Caki2 (cell line): ENCODE results near the gene TADA3. TPM values are rescaled to one million over a fixed set of nuclear protein-coding genes. Genes with fewer than 3 reads are reported as not detected.

ENCODE experiments used
- DNase-seq: peaks from one replicate; pipeline ENCODE4 v3.0.0-alpha.2; 2015; ENCODE audit warnings: low read depth
- in situ Hi-C: cut with HindIII; loops from 2 replicates; pipeline ENCODE4 v1.10.0; 2016; ENCODE audit warnings: low sequenced_read_pairs, low pct_unique_long_range_greater_than_20kb, mixed read lengths
- total RNA-seq: library from RNA; depleted of rRNA; stranded (reverse); fragments of >200 nt; shearing (Covaris generic); gene quantifications from 2 replicates; pipeline ENCODE4 v1.2.3, GENCODE V29; 2014; ENCODE audit warnings: low replicate concordance

Gene TADA3
- total RNA-seq, 1 experiment from 2014 or later: 86.1 TPM

DNA sequence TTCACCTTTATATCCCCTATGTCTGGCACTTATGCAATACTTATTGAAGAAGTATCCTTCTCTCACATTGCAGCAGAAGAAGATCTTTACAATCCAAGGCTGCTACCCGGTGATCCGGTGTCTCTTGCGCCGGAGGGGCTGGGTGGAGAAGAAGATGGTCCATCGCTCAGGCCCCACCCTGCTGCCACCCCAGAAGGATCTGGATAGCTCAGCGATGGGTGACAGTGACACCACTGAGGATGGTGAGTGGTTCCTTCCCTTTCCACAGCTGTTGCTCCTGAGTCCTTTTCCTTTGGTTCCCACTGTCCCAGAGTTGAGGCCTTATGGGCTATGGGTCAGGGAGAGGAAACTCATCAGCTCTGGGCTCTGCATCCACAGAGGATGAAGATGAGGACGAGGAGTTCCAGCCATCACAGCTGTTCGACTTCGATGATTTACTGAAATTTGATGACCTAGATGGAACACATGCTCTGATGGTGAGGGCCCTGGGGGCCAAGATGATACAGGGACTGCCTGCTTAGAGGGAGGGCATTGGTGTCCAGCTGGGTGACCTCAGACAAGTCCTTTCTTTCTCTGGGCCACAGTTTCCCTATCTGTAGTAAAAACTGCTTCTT is 20.7 kb upstream of the TADA3 start:
- DNase-seq: no peak
- in situ Hi-C loops: no loop called here

DNA sequence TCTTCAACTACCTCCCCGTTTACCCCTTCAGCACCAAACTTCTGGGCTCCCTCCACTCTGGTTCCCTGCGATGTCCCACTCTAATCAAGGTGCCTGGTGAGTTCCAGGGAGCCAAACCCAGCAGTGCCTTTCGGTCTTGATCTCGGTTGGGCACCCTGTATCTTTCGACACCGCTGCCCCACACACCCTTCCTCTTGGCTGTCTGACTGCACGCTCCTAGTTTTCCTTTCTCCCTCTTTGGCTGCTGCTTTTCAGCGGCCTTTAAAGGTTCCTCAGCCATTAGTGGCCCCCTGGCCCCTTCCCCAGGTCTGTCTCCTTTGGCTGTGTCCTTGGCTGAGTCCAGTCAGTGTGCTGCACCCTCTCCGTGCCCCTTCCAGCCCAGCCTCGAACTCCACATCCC is 18.6 kb upstream of the TADA3 start:
- in situ Hi-C loops: no loop called here
- DNase-seq: no peak

DNA sequence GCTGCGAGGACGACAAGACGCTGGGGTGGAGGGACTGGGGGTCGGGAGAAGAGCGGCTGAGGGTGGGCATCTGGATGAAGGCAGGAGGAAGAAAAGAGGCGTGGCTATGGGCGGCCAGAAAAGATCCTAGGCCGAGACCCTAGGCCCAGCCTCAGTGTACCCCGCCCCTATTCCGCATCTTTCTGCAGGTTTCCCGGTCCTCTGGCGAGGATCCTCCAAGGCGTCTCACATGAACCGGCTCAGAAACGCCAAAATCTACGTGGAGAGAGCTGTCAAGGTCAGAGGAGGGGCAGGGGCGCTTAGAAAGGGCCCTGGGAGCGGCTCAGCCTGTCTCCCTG is 18.1 kb upstream of the TADA3 start:
- DNase-seq: no peak
- in situ Hi-C loops: no loop called here

DNA sequence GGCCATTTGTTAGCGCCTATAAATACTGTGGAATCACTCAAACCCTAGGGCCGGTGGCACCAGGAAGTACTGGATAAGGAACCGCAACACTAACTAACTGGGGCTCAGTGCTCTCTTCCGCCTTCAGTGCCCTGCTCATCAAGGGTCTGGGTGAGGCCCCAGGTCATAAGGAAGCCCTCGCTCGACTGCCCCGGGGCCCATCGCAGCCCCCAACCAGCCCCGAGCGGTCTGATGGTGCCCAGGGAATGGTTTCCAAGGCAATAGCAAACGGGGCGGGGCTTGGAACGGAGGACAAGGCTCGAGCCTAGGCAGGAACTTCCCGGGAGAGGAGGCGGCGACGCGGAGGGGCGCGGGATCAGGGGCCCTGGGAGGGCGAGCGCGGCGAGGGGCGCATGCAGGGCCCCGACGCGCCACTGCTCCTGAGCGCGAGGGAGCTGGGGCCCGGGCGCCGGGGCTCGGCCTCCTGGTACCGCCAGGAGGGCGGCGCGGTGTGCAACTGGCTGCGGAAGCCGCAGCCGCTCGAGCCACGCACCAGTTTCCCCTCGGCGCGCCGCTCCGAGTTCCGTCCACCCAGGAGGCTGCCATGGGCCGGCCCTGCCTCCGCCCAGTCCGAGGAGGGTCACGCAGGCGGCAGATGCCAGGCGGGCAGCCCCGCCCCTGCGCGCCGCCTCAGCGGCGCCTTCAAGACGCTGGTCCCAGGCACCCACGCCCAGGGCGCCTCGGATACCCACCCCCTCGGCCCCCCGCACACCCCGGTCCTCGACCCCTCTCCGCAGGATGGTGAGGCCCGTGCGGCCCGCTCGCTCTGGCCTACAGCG is 17.6 kb upstream of the TADA3 start, which contains the start of gene TTLL3:
TTLL3 (plus strand) TSS at position 648 of the 818 bp plus-strand sequence. CDS start 400 bp downstream, outside the sequence.
- DNase-seq: peak; percentile 67

DNA sequence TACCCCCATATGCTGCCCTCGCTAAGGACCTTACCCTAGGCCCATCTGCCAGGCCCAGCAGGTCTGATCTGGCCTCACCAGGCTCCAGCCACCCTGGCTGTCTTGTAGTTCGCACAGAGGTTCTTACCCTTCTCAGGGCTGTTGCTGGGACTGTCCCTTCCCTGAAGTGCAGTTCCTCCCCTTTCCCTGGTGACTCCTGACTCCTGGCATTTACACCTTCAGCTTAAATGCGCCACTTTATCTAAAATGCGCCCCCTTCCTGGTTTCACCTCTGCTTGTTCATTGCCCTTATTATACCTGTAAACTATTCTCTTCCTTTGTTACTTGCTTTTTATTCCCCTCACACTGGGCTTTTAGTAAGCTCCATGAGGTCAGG is 17.0 kb upstream of the TADA3 start:
- in situ Hi-C loops: no loop called here
- no peak for DNase-seq

More for the DNA sequence above, 17.6 kb upstream of the TADA3 start, which contains the start of gene TTLL3:
- in situ Hi-C loops: no loop called here

DNA sequence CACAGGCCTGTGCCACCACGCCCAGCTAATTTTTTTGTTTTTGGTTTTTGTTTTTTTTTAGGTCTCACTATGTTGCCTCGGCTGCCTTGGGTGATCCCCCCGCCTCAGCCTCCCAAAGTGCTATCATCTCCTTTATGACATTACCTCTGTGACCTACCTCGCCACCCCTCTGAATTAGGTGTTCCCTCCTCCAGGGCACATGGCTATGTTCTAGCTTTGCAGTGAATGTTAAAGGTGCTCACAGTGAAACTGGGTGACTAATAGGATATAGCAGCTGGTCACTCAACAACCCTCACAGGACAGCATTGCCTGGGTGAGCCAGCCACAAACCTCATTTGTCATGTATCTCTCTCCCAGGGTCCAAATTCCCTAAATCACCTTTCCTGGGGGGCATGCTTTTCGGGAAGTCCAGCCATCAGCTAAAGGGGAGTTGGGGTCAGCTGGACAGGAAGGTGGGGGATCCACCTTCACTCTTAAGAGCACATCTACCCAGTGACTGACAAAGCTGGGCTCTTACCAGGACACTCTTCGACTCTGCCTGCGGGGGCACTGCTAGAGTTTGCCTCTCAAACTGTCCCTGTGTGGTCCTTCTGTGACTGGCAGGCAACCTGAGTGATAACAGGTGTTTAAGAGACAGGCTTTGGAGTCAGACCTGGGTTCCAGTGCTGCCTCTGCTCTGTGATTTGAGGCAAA is 16.2 kb upstream of the TADA3 start:
- in situ Hi-C loops: no loop called here
- DNase-seq: peak; percentile 39

DNA sequence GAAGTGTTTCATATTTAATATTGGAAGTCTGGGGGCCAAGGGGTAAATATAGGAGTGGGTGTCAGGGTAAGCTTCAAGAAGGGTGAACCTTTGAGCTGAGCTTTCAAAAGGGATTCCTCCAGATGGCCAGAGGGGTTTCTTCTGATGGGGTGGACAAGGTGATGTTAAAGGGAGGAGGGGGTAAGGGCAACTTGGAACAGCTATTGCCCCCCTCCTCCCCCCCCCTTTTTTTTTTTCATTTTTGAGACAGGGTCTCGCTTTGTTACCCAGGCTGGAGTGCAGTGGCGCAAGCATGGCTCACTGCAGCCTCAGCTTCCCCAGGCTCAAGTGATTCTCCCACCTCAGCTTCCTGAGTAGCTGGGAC is 15.7 kb upstream of the TADA3 start:
- DNase-seq: no peak
- in situ Hi-C loops: no loop called here

DNA sequence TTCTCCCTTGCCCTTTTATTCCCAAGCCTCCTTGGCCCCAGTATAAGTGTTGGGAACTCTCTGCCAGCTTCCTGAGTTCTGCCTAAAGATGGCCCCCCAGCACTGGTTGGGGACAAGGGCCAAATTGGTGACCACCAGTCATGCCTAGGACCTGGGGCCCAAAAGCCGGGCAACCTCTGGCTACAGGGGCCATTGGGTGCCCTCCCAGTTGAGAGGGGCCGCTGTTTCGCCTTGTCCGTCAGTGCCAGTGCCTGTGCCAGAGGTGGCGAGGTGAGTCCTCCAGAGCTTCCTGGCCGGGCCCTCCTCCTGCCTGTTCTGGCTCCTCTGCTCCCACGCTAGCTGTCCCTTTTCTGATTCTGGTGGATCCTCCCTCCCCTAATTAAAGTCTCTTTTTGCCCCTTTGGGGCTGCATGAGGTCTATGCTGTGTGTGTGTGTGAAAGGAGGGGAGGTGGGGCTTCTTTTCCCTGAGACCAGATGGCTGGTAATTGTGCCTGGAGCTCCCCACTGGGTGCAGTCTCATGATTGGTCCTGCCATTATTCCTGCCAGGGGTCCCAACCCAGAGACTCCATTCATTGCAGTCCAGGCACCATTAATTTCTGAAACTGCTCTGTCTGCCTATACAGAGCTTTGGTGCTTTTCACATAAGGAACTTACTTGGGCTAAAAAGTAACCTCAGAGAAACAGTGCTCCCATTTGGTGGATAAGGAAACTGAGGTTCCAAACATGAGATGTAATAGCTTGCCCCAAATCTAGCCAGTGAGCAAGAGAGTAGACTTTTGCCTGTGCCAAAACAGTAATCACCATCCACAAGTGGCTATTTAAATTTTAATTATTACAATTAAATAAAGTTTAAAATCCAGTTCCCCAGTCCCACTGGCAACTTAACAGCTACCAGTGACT is 14.7 kb upstream of the TADA3 start:
- DNase-seq: no peak
- in situ Hi-C loops: no loop called here

DNA sequence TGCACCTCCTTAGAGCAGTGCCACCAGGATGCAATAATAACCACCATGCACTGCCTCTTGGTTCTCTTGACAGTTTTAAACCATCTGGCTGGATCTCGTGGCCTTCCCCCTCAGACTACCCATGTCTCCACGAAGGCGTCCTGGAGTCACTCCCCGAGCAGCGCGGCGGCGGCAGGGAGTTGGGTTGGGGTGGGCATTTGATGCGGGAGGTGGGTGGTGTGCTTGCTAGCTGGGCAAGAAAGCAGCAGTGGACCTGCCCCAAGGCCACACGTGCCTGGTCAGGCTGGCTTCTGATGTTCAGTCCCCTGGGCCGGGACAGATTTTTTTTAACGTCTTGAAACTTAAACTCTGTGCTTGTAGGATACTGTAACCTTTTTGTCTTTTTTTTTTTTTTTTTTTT is 13.9 kb upstream of the TADA3 start:
- in situ Hi-C loops: no loop called here
- no peak for DNase-seq

DNA sequence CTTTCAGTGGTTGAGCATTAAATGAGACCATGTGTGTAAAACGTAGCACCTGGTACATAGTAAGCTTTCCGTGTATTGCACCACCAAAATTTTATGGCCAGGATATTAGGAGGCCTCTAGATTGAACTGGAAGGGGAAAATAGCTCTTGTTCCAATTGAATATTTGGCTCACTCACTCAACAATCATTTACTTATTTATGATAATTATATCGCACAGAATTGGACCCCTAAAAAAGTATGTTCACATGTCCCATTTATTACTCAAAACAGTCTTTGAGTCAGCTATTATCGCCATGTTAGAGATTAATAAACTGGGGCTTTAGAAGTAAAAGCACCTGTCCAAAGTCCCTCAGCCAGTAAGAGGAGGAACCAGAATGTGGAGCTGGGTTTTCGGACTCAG is 12.7 kb upstream of the TADA3 start:
- DNase-seq: no peak
- in situ Hi-C loops: no loop called here

DNA sequence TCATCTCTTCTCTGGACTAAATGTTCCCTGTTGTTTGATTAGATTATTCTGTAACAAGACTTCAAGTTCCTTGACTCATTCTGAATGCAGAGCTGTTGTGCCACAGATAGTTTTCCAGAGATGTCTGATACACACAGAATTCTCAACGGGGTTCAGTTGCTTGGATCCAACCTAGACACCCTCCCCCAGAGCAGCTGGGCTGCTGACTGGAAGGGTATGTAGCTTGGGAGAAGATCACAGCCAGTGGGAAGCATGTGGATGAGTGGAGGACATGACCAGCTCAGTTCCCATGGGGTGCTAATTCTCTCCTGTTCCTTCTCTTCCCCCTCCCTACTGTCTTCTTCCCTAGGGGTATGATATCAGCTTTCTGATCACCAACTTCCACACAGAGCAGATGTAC is 11.2 kb upstream of the TADA3 start:
- no peak for DNase-seq
- in situ Hi-C loops: no loop called here

DNA sequence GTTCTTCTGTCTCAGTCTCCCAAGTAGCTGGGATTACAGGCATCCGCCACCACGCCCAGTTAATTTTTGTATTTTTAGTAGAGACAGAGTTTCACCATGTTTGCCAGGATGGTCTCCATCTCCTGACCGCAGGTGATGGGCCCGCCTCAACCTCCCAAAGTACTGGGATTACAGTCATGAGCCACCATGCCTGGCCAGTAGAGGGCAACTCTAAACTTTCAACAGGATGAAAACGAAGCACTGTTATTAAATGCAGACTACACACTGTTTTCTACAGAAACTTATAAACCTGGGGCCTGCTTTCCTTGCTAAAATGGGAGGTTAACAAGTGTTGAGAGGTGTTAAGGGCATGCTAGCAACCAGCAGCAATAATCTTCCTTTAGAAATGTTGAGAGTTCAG is 8.3 kb upstream of the TADA3 start:
- in situ Hi-C loops: no loop called here
- no peak for DNase-seq

DNA sequence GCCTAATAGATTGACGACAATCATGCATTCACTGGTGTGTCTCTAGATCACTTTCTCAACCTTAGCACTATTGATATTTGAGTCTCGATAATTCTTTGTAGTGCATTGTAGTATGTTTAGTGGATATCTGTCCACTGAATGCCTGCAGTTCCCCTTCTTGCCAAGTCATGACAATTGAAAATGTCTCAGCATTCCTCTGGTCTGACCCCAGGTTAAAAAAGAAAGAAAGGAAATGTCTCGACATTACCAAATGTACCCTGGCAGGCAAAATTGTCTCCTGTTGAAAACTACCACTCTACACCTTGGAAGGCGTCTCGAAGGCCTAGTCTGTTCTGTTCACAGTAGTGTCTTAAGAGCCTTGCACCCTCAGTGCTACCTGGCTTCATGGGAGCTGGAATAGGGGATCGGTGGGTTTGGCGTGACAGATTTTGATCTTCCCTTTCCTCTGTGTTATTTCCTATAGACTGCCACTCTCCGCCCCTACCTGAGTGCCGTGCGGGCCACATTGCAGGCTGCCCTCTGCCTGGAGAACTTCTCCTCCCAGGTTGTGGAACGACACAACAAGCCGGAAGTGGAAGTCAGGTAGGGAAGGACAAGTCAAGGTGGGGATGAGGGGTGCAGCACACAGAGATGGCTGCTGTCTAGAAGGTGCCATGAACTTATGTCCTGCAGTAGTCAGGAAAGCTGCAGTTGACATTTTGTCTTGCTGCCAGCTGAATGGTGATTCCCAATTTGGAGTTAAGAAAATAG is 5.1 kb upstream of the TADA3 start:
- DNase-seq: no peak
- in situ Hi-C loops: no loop called here

DNA sequence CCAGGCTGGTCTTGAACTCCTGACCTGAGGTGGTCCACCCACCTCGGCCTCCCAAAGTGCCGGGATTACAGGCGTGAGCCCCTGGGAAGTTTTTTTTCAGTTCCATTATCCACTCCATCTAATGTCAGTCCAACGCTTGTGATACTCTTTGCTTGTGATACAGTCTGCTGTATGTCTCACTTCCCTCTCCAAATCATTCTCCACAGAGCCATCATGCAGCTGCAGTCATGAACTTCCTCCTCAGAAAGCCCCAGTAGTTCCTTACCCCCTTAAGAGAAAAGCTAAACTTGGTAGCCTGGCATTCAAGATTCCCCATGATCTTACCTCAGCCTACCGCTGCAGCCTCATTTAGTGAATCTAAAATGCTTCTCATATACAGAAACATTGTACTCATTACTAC is 2.9 kb upstream of the TADA3 start:
- in situ Hi-C loops: no loop called here
- no peak for DNase-seq

DNA sequence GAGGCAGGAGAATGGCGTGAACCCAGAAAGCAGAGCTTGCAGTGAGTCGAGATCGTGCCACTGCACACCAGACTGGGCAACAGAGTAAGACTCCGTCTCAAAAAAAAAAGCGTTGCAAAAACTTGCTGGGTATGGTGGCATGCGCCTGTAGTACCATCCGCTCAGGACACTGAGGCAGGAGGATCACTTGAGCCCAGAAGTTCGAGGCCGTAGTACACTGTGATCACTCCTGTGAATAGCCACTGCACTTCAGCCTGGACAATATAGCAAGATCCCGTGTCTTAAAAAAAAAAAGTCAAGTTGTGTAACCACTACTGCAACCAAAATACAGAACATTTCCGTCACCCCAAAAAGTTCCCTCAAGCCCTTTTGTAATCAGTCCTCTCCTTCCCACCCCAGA is 2.1 kb upstream of the TADA3 start:
- in situ Hi-C loops: no loop called here

DNA sequence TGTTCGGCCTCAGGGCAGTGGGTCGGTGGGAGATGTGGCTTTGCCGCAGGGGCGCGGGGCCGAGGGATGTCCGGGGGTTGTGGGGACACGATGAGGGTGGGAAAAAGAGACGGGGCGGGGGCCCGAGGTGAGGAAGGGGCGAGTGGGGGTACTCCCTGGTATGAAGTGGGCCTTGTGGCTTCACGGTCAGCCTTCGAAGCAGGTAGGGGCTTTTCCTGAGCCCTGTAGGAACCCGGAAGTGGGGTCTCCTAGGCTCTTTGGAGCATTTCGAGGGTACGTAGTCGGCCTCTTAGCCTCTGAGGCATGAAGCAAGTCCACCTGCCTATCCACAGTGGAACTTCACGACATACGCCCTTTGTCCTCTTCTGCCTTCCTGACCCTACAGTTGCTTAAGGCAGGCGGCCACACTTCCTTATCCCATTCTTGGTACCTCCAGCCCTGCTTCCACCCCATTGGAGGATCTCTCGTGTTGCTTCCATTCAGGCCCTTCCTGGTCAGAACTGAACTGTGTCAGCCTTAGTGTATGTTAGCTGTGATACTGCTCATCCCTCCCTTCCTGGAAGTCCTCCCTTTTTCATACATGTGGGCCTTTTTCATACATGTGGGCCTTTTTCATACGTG is 998 bp upstream of the TADA3 start:
- peak; percentile 23 for DNase-seq
- in situ Hi-C loops: no loop called here

More for the DNA sequence above, 2.1 kb upstream of the TADA3 start:
- no peak for DNase-seq

DNA sequence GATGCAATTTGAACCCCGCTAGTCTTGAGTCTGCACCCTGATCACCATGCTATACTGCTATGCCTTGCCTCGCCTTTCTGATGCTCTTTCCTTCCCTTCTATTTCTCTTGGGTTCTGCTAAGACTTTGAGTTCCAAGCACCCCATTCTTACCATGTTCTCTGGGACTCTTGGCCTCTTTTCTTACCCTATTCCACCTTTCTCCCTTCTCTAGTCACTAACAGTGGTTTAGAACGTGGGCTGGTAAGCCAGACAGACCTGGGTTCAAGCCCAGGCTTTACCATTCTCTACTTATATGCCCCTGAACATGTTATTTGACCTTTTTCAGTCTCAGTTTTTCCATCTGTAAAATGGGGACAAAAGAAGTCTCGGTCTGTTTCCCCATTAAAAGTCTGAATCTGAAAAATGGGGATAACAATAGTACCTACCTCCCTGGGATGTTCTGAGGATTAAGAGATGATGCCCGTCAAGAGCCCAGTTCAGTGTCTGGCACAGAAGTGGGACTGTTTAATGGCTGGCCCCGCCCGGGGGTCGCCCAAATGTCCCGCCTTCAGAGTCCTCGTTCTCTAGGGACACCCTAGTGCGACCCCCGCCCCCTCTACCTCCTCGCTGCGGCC is 376 bp downstream of the TADA3 start:
- DNase-seq: no peak
- in situ Hi-C loops: no loop called here
